PC-9 (cell line): ENCODE results near the gene MAP3K20. TPM values are rescaled to one million over a fixed set of nuclear protein-coding genes. Genes with fewer than 3 reads are reported as not detected.

Experiments
- BruUV-seq: library from RNA; stranded (reverse); fragments of 400-500 nt; replicated peaks from 2 replicates; lab custom pipeline; 2021; lab: Mats Ljungman, UMichigan
- CTCF ChIA-PET: fragments of 300-600 bp; sonication (Branson Sonifier 250); formaldehyde crosslinking; loops from one replicate; lab custom pipeline; 2022; ENCODE audit warnings: antibody characterized with exemption; lab: Charles Lee
- POLR2A ChIA-PET: fragments of 300-600 bp; sonication (Branson Sonifier 250); formaldehyde crosslinking; loops from one replicate; lab custom pipeline; 2022; ENCODE audit warnings: antibody characterized with exemption; ENCODE audit not compliant: unreplicated experiment; lab: Charles Lee
- DNase-seq, 2 experiments: peaks; one replicate each; pipeline versions ENCODE4 v3.0.0 to v3.0.0-alpha.2; 2015 to 2022; ENCODE audit warnings: mixed read lengths in 1 of 2
- H2AFZ ChIP-seq: fragments of 200-600 bp; sonication (generic); 2 replicates; pipeline ENCODE4 v1.8.1; 2017; ENCODE audit warnings: antibody characterized with exemption
- H3F3A ChIP-seq: fragments of 200-600 bp; sonication (generic); 2 replicates; pipeline ENCODE4 v1.8.1; 2017; ENCODE audit warnings: antibody characterized with exemption, mild to moderate bottlenecking, low read depth; ENCODE audit not compliant: insufficient read depth
- H3K27ac ChIP-seq: fragments of 200-600 bp; sonication (generic); 2 replicates; pipeline ENCODE4 v1.6.1; 2016; ENCODE audit warnings: mixed run types
- H3K27me3 ChIP-seq: fragments of 200-600 bp; sonication (generic); 2 replicates; pipeline ENCODE4 v1.6.1; 2016; ENCODE audit warnings: low read depth, mixed run types; ENCODE audit not compliant: insufficient read depth
- H3K36me3 ChIP-seq: fragments of 200-600 bp; sonication (generic); 2 replicates; pipeline ENCODE4 v1.6.1; 2016; ENCODE audit warnings: low read depth, mixed run types
- H3K4me1 ChIP-seq: fragments of 200-600 bp; sonication (generic); replicated peaks from 2 replicates; pipeline ENCODE4 v1.6.1; 2016; ENCODE audit warnings: mixed run types; ENCODE audit not compliant: insufficient read depth
- H3K4me2 ChIP-seq: fragments of 200-600 bp; sonication (generic); 2 replicates; pipeline ENCODE4 v1.6.1; 2017; ENCODE audit warnings: mixed run types
- H3K4me3 ChIP-seq: fragments of 200-600 bp; sonication (generic); 2 replicates; pipeline ENCODE4 v1.6.1; 2016; ENCODE audit warnings: mixed run types
- H3K79me2 ChIP-seq: fragments of 200-600 bp; sonication (generic); 2 replicates; pipeline ENCODE4 v1.6.1; 2017; ENCODE audit warnings: low read depth, mixed run types
- H3K9me2 ChIP-seq: fragments of 200-600 bp; sonication (generic); 2 replicates; pipeline ENCODE4 v1.8.1; 2017; ENCODE audit warnings: mild to moderate bottlenecking; ENCODE audit not compliant: insufficient read depth
- H3K9me3 ChIP-seq: fragments of 200-600 bp; sonication (generic); 2 replicates; pipeline ENCODE4 v1.8.1; 2016; ENCODE audit warnings: low read depth; ENCODE audit not compliant: insufficient read depth
- H4K20me1 ChIP-seq: fragments of 200-600 bp; sonication (generic); 2 replicates; pipeline ENCODE4 v1.8.1; 2017; ENCODE audit not compliant: insufficient read depth
- CTCF ChIP-seq: fragments of 200-600 bp; sonication (generic); conservative IDR thresholded peaks from 2 replicates; pipeline ENCODE4 v1.6.1; 2017; ENCODE audit warnings: mixed run types, antibody characterized with exemption, mild to moderate bottlenecking, moderate library complexity
- EZH2 ChIP-seq: fragments of 200-600 bp; sonication (generic); IDR thresholded peaks from 2 replicates; pipeline ENCODE4 v1.8.0; 2017; ENCODE audit warnings: antibody characterized with exemption, low read depth
- intact Hi-C: fragments of 100-400 bp; cut with micrococcal nuclease; formaldehyde crosslinking; loops from one replicate; pipeline ENCODE4 v1.10.0; 2022; ENCODE audit not compliant: unreplicated experiment
- total RNA-seq: library from RNA; stranded (reverse); gene quantifications from 2 replicates; pipeline ENCODE4 v1.2.3, GENCODE V29; 2021

Gene MAP3K20
- total RNA-seq, 1 experiment from 2014 or later, result 58.5 TPM

- Histone ChIP-seq H3K27ac (no peak overlapping the region), H3K9me3 (no peaks in the 10 kb centered on the region; the same call in 1 of the 2 replicates), H4K20me1 (no peaks in the 10 kb centered on the region), H3K4me3 (no peak overlapping the region), H3K4me2 (no peak overlapping the region), H3K79me2 (no peaks in the 10 kb centered on the region), H3K27me3 (no peaks in the 10 kb centered on the region), H3F3A (no peaks in the 10 kb centered on the region), H3K9me2 (no peaks in the 10 kb centered on the region), H3K4me1 (peaks cover 15% of the 10 kb centered on the region), H2AFZ (no peak overlapping the region), H3K36me3 (no peaks in the 10 kb centered on the region)
- no peak for DNase-seq
- no TSS peak for BruUV-seq
- ChIA-PET POLR2A (no interaction called here), CTCF (no interaction called here)
- intact Hi-C loops, result no loop called here
- TF ChIP-seq EZH2 (no peak), CTCF (no peak)
Observed at GRCh38 chr2:173059292-173059691, 16.4 kb upstream of the MAP3K20 start.

DNA sequence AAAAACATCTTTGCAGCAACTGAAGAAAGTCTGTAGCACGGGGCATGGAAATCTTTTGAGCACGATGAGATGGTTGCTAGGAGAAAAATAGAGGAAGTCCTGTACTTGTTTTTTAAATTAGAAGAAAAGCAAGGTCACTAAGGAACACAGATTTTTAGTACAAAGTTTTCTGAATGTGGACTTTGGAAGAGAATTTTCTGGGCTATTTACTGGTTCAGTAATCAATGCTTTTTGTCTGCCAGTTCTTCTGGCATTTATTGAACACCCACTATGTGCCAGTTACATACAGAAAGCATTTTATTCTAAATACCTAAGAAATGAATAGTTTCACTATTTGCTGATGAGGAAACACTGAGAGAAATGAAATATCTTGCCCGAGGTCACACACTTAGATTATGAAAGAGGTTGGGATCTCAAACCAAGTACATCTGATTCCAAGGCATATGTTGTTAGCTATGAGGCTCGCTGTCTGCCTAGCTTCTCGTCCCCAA is 15.6 kb upstream of the MAP3K20 start:
- Histone ChIP-seq H3K4me1 (peaks cover 13% of the 10 kb centered on the region), H3K4me2 (no peak overlapping the region), H3K9me3 (no peaks in the 10 kb centered on the region; the same call in 1 of the 2 replicates), H3K27me3 (no peaks in the 10 kb centered on the region), H3K4me3 (no peak overlapping the region), H3K9me2 (no peaks in the 10 kb centered on the region), H2AFZ (no peak overlapping the region), H3F3A (no peaks in the 10 kb centered on the region), H4K20me1 (no peaks in the 10 kb centered on the region), H3K79me2 (no peaks in the 10 kb centered on the region), H3K27ac (no peak overlapping the region), H3K36me3 (no peaks in the 10 kb centered on the region)
- DNase-seq, result peak in 1 of 2 experiments; percentile 82
- no TSS peak for BruUV-seq
- ChIA-PET CTCF (no interaction called here), POLR2A (no interaction called here)
- intact Hi-C loops, result no loop called here
- TF ChIP-seq EZH2, result no peak
- no peak for TF ChIP-seq CTCF

GRCh38 chr2:173062801-173063200 is 12.8 kb upstream of the MAP3K20 start:
- Histone ChIP-seq H3K27ac (no peak overlapping the region), H3K4me3 (no peak overlapping the region), H3K79me2 (no peaks in the 10 kb centered on the region), H3K9me3 (no peaks in the 10 kb centered on the region; the same call in 1 of the 2 replicates), H2AFZ (no peak overlapping the region), H3K4me1 (peaks cover 13% of the 10 kb centered on the region), H3K9me2 (no peaks in the 10 kb centered on the region), H4K20me1 (no peaks in the 10 kb centered on the region), H3K4me2 (no peak overlapping the region), H3K36me3 (no peaks in the 10 kb centered on the region), H3F3A (no peaks in the 10 kb centered on the region), H3K27me3 (no peaks in the 10 kb centered on the region)
- no peak for DNase-seq
- BruUV-seq, result no TSS peak
- intact Hi-C loops, result no loop called here
- no peak for TF ChIP-seq EZH2
- no peak for TF ChIP-seq CTCF
- ChIA-PET CTCF (interaction anchor here (0.6 kb wide), 1 partner anchor 62 kb away, joined by 5 read pairs; no protein-coding TSS in a partner anchor), POLR2A (interaction anchor here (0.6 kb wide), 1 partner anchor 198 kb away, joined by 3 read pairs; no protein-coding TSS in a partner anchor)
